Body of pancreas (tissue), 4 donors: ENCODE data around the gene TAOK3.

ENCODE experiments used
- POLR2A ChIP-seq, 3 donors: fragments of 450-650 bp; IDR thresholded peaks; one replicate each; pipeline ENCODE4 v1.6.1; 2016; ENCODE audit warnings: antibody characterized with exemption in 3 of 3, mild to moderate bottlenecking in 2 of 3
- TF ChIP-seq, protein P1 (sequence below), 7 experiments: fragments of 450-650 bp in 4 of 7; fragments of 200-600 bp in 3 of 7; sonication (generic) in 3 of 7; IDR thresholded peaks; one replicate each; pipeline ENCODE4 v1.5.1; 2016 to 2019; ENCODE audit warnings: antibody characterized with exemption in 7 of 7

DNA sequence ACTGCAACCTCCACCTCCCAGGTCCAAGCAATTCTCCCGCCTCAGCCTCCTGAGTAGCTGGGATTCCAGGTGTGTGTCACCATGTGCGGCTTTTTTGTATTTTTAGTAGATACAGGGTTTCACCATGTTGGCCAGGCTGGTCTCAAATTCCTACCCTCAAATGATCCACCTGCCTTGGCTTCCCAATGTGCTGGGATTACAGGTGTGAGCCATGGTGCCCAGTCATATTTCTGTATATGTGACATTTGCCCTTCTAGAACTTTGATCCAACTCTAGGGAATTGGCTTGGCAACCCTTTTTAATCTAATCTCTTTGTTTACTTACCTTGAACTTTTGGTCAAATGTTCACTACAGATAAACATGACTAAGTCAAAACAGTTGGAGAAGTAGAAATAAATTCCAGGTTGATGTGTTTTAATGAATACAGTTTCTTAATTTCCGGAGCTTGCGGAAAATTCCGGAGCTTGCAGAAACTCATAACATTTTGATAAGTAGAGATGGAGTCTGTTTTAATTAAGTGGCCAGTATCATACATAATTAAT is 248.3 kb downstream of the TAOK3 start:
- TF ChIP-seq, protein P1, sequence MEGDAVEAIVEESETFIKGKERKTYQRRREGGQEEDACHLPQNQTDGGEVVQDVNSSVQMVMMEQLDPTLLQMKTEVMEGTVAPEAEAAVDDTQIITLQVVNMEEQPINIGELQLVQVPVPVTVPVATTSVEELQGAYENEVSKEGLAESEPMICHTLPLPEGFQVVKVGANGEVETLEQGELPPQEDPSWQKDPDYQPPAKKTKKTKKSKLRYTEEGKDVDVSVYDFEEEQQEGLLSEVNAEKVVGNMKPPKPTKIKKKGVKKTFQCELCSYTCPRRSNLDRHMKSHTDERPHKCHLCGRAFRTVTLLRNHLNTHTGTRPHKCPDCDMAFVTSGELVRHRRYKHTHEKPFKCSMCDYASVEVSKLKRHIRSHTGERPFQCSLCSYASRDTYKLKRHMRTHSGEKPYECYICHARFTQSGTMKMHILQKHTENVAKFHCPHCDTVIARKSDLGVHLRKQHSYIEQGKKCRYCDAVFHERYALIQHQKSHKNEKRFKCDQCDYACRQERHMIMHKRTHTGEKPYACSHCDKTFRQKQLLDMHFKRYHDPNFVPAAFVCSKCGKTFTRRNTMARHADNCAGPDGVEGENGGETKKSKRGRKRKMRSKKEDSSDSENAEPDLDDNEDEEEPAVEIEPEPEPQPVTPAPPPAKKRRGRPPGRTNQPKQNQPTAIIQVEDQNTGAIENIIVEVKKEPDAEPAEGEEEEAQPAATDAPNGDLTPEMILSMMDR (IDR thresholded peaks at IDR 0.05), result no peak
- TF ChIP-seq POLR2A (IDR thresholded peaks at IDR 0.05), result no peak
